ENCODE results near the gene FUT3.

Gene FUT3

GRCh38 chr19:5851302-5851701 is at the start of gene FUT3:
Gene FUT3, minus strand, starts transcription at chr19:5851449.
- Histone ChIP-seq H3K9me3 (no peaks in the 10 kb centered on the region), H3K4me3 (ENCODE audit: low read depth in 1 of 2, low read length in 1 of 2) (no peak within 1 kb of the TSS), H3K36me3 (no peaks in the 10 kb centered on the region), H3K27me3 (no peaks in the 10 kb centered on the region), H3K27ac (no peak within 1 kb of the TSS), H3K4me1 (ENCODE audit: control insufficient read depth in 1 of 2, insufficient read depth in 1 of 2, low read depth in 1 of 2, low read length in 1 of 2) (peaks cover 0 to 5% of the 10 kb centered on the region in 2 experiments)
- TF ChIP-seq CTCF (IDR thresholded peaks at IDR 0.05): no peak

GRCh38 chr19:5900976-5901375 is 49.7 kb upstream of the FUT3 start:
- Histone ChIP-seq H3K4me1 (ENCODE audit: control insufficient read depth in 1 of 2, insufficient read depth in 1 of 2, low read depth in 1 of 2, low read length in 1 of 2) (peaks cover 21% of the 10 kb centered on the region in 2 experiments), H3K27ac (no peak overlapping the region), H3K9me3 (no peaks in the 10 kb centered on the region), H3K36me3 (peaks cover 14% of the 10 kb centered on the region), H3K27me3 (no peaks in the 10 kb centered on the region), H3K4me3 (ENCODE audit: low read depth in 1 of 2, low read length in 1 of 2) (no peak overlapping the region)
- TF ChIP-seq CTCF (IDR thresholded peaks at IDR 0.05): no peak

GRCh38 chr19:5899728-5900526 is 48.7 kb upstream of the FUT3 start:
- H3K4me1 ChIP-seq (ENCODE audit: control insufficient read depth in 1 of 2, insufficient read depth in 1 of 2, low read depth in 1 of 2, low read length in 1 of 2): peaks cover 10 to 11% of the 10 kb centered on the region in 2 experiments
- no peak overlapping the region for H3K4me3 ChIP-seq (ENCODE audit: low read depth in 1 of 2, low read length in 1 of 2)
- peaks cover 25% of the 10 kb centered on the region for H3K36me3 ChIP-seq
- H3K27me3 ChIP-seq: no peaks in the 10 kb centered on the region
- no peaks in the 10 kb centered on the region for H3K9me3 ChIP-seq
- no peak for TF ChIP-seq CTCF (IDR thresholded peaks at IDR 0.05)
- no peak overlapping the region for H3K27ac ChIP-seq

GRCh38 chr19:5897189-5897969 is 46.1 kb upstream of the FUT3 start:
- Histone ChIP-seq H3K27me3 (peaks cover 6% of the 10 kb centered on the region), H3K4me3 (ENCODE audit: low read depth in 1 of 2, low read length in 1 of 2) (no peak overlapping the region), H3K27ac (no peak overlapping the region), H3K36me3 (peaks cover 37% of the 10 kb centered on the region), H3K9me3 (no peaks in the 10 kb centered on the region), H3K4me1 (ENCODE audit: control insufficient read depth in 1 of 2, insufficient read depth in 1 of 2, low read depth in 1 of 2, low read length in 1 of 2) (no peaks in the 10 kb centered on the region)
- no peak for TF ChIP-seq CTCF (IDR thresholded peaks at IDR 0.05)

- H3K4me3 ChIP-seq (ENCODE audit: low read depth in 1 of 2, low read length in 1 of 2): no peak overlapping the region
- H3K4me1 ChIP-seq (ENCODE audit: control insufficient read depth in 1 of 2, insufficient read depth in 1 of 2, low read depth in 1 of 2, low read length in 1 of 2): no peaks in the 10 kb centered on the region
- H3K27ac ChIP-seq: no peak overlapping the region
- TF ChIP-seq CTCF (IDR thresholded peaks at IDR 0.05): no peak
- peaks cover 37% of the 10 kb centered on the region for H3K36me3 ChIP-seq
- peaks cover 15% of the 10 kb centered on the region for H3K27me3 ChIP-seq
- no peaks in the 10 kb centered on the region for H3K9me3 ChIP-seq
Observed at GRCh38 chr19:5896365-5897076, 45.3 kb upstream of the FUT3 start.
